GM13976 (cell line): ENCODE results near the gene SRGAP1.
"Not testable (repeated sequence)": the region's sequence is repeated elsewhere in the genome, so short reads cannot be mapped to it uniquely, and the experiment has no call there.

Experiments
- DNase-seq: peaks from one replicate; pipeline ENCODE4 v3.0.0; 2012; ENCODE audit warnings: low spot score
- CTCF ChIP-seq: IDR thresholded peaks from 2 replicates; pipeline ENCODE4 v1.5.1; 2012; ENCODE audit warnings: borderline replicate concordance, mild to moderate bottlenecking; ENCODE audit not compliant: insufficient read depth; ENCODE audit errors: extremely low read depth, missing control alignments, control extremely low read depth
- in situ Hi-C: fragments of 300-500 bp; cut with MboI; formaldehyde crosslinking; loops from one replicate; pipeline ENCODE4 v1.12.0; 2022; ENCODE audit warnings: low sequenced_read_pairs, mixed read lengths, inconsistent platforms; ENCODE audit not compliant: unreplicated experiment

SRGAP1 gene

DNA sequence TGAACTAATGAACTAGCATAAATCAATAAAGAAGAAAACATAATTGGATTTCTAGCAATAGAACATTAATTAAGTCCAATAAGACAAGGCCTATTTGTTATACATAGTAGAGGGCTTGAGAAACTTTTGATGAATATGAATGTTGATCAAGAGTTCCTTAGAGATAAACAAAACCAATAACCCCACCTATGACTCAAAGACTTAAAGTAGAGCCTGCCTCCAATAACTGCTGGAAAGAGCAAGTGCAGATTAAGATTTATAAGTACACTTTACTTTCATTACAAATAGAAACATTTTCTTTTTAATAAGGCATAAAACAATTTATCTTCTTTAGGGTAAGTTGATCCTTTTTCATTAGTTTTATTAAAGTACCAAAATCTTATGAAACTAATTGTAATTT is 185.7 kb downstream of the SRGAP1 start:
- no peak for DNase-seq
- in situ Hi-C loops, result no loop called here
- TF ChIP-seq CTCF, result no peak

GRCh38 chr12:64034056-64034455 is 189.6 kb downstream of the SRGAP1 start:
- DNase-seq, in situ Hi-C loops: not testable (repeated sequence)

GRCh38 chr12:64034901-64035576 is 190.5 kb downstream of the SRGAP1 start:
- no peak for TF ChIP-seq CTCF
- peak; percentile 19 for DNase-seq
- in situ Hi-C loops, result no loop called here

DNA sequence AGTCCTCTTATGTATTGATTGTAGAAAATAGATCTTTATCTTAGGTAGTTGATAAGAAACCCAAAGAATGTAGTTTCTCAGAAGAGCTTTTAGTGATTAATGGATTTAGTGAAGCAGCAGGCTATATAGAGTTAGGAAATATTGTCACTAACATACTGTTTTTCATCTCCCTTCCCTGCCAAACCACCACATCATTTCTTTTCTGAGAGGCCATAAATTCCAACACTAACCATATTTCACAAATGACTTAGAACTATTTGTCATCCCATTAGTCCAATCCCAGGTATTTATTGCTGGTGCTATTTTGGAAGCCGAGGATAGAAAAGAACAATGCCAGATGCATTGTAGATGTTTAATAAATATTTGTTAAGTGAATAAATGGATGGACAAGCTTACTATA is 191.9 kb downstream of the SRGAP1 start:
- in situ Hi-C loops, result no loop called here
- DNase-seq, result no peak
- TF ChIP-seq CTCF, result no peak

GRCh38 chr12:64039281-64039871 is 194.9 kb downstream of the SRGAP1 start:
- TF ChIP-seq CTCF, result no peak
- in situ Hi-C loops, result no loop called here
- DNase-seq, result no peak

DNA sequence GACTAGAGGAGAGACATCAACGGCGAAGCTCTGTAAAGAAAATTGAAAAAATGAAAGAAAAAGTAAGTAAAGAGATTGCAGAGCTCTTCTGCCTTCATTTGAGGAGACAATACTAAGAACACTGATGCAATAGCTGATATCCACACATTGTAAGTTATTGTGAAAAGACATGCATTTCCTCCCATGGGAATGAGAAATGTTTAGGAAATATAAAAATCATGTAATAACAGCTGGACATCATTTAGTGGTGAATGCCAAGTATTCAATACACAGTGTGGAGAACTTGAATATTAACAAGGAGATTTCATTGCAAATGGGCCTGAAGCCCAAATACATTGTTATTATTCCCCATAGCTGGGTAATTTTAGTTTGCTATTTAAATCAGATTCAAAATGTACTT is 198.4 kb downstream of the SRGAP1 start:
- in situ Hi-C loops, result no loop called here
- no peak for TF ChIP-seq CTCF
- DNase-seq, result no peak

DNA sequence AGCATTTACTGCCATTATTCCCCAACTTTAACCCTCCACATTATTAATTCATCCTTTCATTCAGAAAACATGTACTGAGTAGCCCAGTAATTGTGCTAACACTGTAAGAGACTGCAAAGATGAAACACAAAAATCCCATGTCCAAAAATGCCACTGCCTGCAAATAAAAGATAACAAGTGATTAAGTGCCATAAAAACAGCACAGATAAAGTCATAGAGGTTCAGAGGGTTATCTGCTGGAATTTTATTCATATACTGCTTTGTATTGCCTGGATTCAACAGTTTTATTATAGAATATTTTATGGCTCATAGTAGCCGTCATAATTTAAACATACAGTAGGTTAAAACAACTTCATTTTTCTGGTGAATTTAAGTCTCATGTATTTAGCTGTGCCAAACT is 199.7 kb downstream of the SRGAP1 start:
- TF ChIP-seq CTCF, result no peak
- DNase-seq, result no peak
- in situ Hi-C loops, result no loop called here
